Kidney (tissue), 14 donors: ENCODE measurements around the gene CALU. TPM values are rescaled to one million over a fixed set of nuclear protein-coding genes. Genes with fewer than 3 reads are reported as not detected.
A peak's percentile ranks its signal among the peaks of the same experiment; 100 is the strongest.

Experiments used
- DNase-seq, 5 donors: peaks; one replicate each; pipeline ENCODE4 v3.0.0-alpha.2; 2013 to 2020
- FAIRE-seq: peaks from 2 replicates; lab custom pipeline; 2012; peaks lifted over from hg19 to GRCh38; lab: Jason Lieb, UNC
- H3K27ac ChIP-seq, 2 donors: one replicate each; pipeline ENCODE4 v1.7.0; 2013; ENCODE audit warnings: low read depth in 2 of 2, low read length in 2 of 2, inconsistent platforms in 1 of 2
- H3K27me3 ChIP-seq: one replicate; pipeline ENCODE4 v1.7.1; 2013; ENCODE audit warnings: low read length, inconsistent platforms; ENCODE audit not compliant: control insufficient read depth, insufficient read depth
- H3K36me3 ChIP-seq, 3 donors: one replicate each; pipeline versions ENCODE4 v1.7.0 to v1.7.1; 2013; ENCODE audit warnings: low read length in 3 of 3, control low read depth in 1 of 3, inconsistent platforms in 1 of 3; ENCODE audit not compliant: insufficient read depth in 3 of 3, control insufficient read depth in 2 of 3
- H3K4me1 ChIP-seq, 3 donors: one replicate each; pipeline versions ENCODE4 v1.7.0 to v1.7.1; 2013; ENCODE audit warnings: low read length in 3 of 3, inconsistent platforms in 1 of 3, low read depth in 1 of 3; ENCODE audit not compliant: control insufficient read depth in 2 of 3, insufficient read depth in 2 of 3
- H3K4me3 ChIP-seq, 3 donors: one replicate each; pipeline versions ENCODE4 v1.7.0 to v1.8.1; 2013; ENCODE audit warnings: low read length in 3 of 3, control low read depth in 1 of 3, inconsistent platforms in 1 of 3
- H3K9ac ChIP-seq, 3 donors: one replicate each; pipeline versions ENCODE4 v1.7.0 to v1.7.1; 2013; ENCODE audit warnings: low read length in 3 of 3, control low read depth in 1 of 3, inconsistent platforms in 1 of 3
- H3K9me3 ChIP-seq, 3 donors: one replicate each; pipeline versions ENCODE4 v1.7.0 to v1.7.1; 2013; ENCODE audit warnings: low read length in 3 of 3, control low read depth in 1 of 3, inconsistent platforms in 1 of 3; ENCODE audit not compliant: control insufficient read depth in 2 of 3, insufficient read depth in 1 of 3
- CTCF ChIP-seq: IDR thresholded peaks from 3 replicates; pipeline ENCODE4 v1.5.1; 2012; ENCODE audit warnings: mild to moderate bottlenecking, moderate library complexity, borderline replicate concordance; ENCODE audit not compliant: insufficient read depth; ENCODE audit errors: extremely low read depth
- intact Hi-C: fragments of 100-400 bp; cut with DNase I; formaldehyde crosslinking; loops from one replicate; pipeline ENCODE4 v1.11.1; 2022
- polyA plus RNA-seq: library from polyadenylated mRNA; stranded (reverse); fragments of 350-450 nt; fragmentation: Illumina TruSeq; extraction: RNeasy Lipid Tissue Mini Kit (QIAGEN cat#74804); gene quantifications from one replicate; pipeline ENCODE4 v1.2.3, GENCODE V29; 2014; ENCODE audit warnings: low read depth, low replicate concordance; ENCODE audit not compliant: insufficient read depth
- total RNA-seq: library from RNA; stranded (reverse); fragmentation: NEBNext Ultra II Directional; extraction: Animal tissue kit (Norgen Biotek cat#: 25700); gene quantifications from one replicate; pipeline ENCODE4 v1.2.1, GENCODE V29; 2021
- donor health status: control.
- donor health status: control.
- donor health status: control.
- donor health status: control.
- donor health status: control.
- donor health status: DM: yes; HTN: yes; CAD: no.
- donor health status: Normal renal cell carcinoma (clear cell type).

CALU gene
- total and polyA plus RNA-seq, 2 donors from 2014 or later: 32.9 to 75.1 TPM

GRCh38 chr7:128697302-128697905, 41.8 kb upstream of the CALU start:
- H3K9me3 ChIP-seq: no peaks in the 10 kb centered on the region
- H3K27me3 ChIP-seq: peaks cover 8% of the 10 kb centered on the region
- FAIRE-seq (no peak), DNase-seq (peak; percentile 39 to 75 (median 45))
- TF ChIP-seq CTCF: no peak
- H3K36me3 ChIP-seq: no peaks in the 10 kb centered on the region
- H3K9ac ChIP-seq: no peak overlapping the region
- H3K4me3 ChIP-seq: peak overlapping the region in 2 of 3 donors; percentile 17 to 28
- no peaks in the 10 kb centered on the region for H3K4me1 ChIP-seq
- H3K27ac ChIP-seq: no peak overlapping the region
- intact Hi-C loops: no loop called here

GRCh38 chr7:128699196-128699712, 39.9 kb upstream of the CALU start:
- no peak for TF ChIP-seq CTCF
- Histone ChIP-seq H3K4me1 (no peaks in the 10 kb centered on the region), H3K4me3 (no peak overlapping the region), H3K9me3 (no peaks in the 10 kb centered on the region), H3K9ac (no peak overlapping the region), H3K36me3 (no peaks in the 10 kb centered on the region), H3K27ac (no peak overlapping the region), H3K27me3 (peaks cover 8% of the 10 kb centered on the region)
- FAIRE-seq (no peak), DNase-seq (no peak)
- intact Hi-C loops: no loop called here

- Histone ChIP-seq H3K4me3 (no peak overlapping the region), H3K27ac (no peak overlapping the region), H3K9ac (no peak overlapping the region), H3K27me3 (peaks cover 8% of the 10 kb centered on the region), H3K36me3 (no peaks in the 10 kb centered on the region), H3K9me3 (no peaks in the 10 kb centered on the region), H3K4me1 (no peaks in the 10 kb centered on the region)
- intact Hi-C loops: no loop called here
- FAIRE-seq (no peak), DNase-seq (no peak)
- no peak for TF ChIP-seq CTCF
These were observed 39.3 kb upstream of the CALU start for GRCh38 chr7:128699895-128700294.
